GM18505 (cell line): ENCODE data around the gene SF3A1.
"Not testable (repeated sequence)": the region's sequence is repeated elsewhere in the genome, so short reads cannot be mapped to it uniquely, and the experiment has no call there.

ENCODE experiments used
- ATAC-seq: cut with Tn5 transposase; IDR thresholded peaks from one replicate; pipeline ENCODE4 v1.9.1; 2021; ENCODE audit not compliant: unreplicated experiment
- POLR2A ChIP-seq: IDR thresholded peaks from 4 replicates; pipeline ENCODE4 v1.6.1; 2011; ENCODE audit warnings: borderline replicate concordance; ENCODE audit not compliant: insufficient read depth, insufficient read length; ENCODE audit errors: extremely low read depth

SF3A1 gene, protein sequence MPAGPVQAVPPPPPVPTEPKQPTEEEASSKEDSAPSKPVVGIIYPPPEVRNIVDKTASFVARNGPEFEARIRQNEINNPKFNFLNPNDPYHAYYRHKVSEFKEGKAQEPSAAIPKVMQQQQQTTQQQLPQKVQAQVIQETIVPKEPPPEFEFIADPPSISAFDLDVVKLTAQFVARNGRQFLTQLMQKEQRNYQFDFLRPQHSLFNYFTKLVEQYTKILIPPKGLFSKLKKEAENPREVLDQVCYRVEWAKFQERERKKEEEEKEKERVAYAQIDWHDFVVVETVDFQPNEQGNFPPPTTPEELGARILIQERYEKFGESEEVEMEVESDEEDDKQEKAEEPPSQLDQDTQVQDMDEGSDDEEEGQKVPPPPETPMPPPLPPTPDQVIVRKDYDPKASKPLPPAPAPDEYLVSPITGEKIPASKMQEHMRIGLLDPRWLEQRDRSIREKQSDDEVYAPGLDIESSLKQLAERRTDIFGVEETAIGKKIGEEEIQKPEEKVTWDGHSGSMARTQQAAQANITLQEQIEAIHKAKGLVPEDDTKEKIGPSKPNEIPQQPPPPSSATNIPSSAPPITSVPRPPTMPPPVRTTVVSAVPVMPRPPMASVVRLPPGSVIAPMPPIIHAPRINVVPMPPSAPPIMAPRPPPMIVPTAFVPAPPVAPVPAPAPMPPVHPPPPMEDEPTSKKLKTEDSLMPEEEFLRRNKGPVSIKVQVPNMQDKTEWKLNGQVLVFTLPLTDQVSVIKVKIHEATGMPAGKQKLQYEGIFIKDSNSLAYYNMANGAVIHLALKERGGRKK

DNA sequence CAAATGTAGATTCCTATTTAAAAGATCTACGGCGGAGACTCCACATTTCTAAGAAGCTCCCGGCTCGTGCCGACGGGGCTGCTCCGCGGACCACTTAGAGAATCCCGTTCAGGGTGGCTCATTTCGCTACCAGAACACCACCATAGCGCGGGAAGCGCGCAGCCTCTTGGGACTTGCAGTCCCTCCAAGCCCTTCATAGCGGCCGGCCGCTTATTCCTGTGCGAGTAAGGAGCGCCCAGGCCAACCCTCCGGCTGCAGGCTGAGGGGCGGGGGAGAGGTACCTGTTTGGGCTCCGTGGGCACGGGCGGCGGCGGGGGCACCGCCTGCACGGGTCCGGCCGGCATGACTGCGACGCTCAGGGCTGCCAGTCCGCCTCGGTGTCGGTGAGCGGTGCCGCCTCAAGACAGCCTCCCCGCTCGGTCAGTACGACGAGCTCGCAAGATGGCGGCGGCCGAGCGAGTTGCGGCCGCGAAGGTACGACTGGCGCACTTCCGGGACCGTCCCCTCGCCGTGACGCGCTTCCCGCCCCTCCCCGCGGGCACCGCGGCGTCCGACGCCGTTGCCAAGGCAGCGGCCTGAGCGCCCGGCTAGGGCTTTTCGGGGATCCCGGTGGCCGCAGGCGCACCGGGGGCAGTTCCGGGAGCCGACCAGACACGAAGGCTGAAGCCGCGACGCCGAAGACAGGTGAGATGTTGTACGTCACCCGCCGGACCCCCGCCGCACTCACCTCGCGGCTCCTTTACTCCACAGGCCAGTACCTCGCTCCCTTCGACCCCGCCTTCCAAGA is at the start of gene SF3A1, which contains the start of gene CCDC157:
Gene SF3A1, minus strand, starts transcription at position 446 of the 787 bp plus-strand sequence. Its CDS starts 102 bp downstream, at position 344.
Gene CCDC157, plus strand, starts transcription at position 559 of the 787 bp plus-strand sequence. CDS start 8,994 bp downstream, outside the sequence.
- peak; percentile 91 for ATAC-seq

DNA sequence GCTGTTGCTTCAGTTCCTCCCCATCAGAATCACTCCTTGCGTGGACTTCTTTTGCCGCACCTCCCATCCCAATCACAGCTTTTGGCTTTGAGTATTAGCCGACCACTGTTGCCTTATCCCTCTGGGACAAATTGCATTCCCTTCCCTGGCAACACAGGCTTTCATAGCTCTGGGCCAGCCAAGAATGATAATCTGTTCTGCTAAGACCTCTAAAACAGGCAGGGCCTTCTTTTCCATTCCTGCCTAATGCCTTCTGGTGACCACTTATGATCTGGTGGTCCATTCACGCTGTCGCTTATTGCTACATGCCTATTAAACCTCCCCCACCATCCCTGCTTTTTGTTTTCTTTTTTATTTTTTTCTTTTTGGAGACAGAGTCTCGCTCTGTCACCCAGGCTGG is 49.7 kb upstream of the SF3A1 start:
- TF ChIP-seq POLR2A: no peak
- no peak for ATAC-seq

More for the DNA sequence above, at the start of gene SF3A1, which contains the start of gene CCDC157:
- TF ChIP-seq POLR2A: peak; percentile 97

DNA sequence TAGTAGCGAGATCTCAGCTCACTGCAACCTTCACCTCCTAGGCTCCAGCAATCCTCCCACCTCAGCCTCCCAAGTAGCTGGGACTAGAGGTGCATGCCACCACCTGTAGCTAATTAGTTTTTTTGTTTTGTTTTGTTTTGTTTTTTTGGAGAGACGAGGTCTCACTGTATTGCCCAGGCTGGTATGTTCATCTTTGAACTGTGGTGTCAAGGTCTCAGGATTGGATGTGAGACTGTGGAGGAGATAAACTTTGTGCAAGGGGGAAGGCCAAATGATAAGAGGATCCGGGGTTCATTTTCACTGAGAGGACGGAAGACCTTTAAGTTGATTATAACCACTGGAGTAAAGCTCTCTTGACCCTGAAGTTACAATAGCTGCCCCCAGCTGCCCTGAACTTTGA is 49.0 kb upstream of the SF3A1 start:
- no peak for ATAC-seq

DNA sequence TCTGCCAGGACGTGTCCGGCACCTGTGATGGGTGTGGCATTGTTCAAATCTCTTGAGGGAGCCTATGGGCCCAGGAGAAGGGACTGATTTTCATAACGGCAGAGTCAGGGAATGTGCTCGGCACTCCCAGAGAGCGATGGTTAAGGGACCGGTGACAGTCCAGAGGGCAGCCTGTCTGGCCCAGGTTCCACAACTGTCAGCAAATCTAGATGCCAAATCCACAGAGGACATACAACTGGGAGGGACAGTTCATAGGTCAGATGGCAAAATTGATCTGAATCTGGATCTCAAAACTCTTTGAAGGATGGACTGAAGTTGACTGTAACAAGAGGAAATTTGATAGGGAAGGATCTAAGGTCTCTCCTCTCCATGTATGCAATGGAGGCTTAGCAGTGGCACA is 47.6 kb upstream of the SF3A1 start:
- ATAC-seq: no peak
- no peak for TF ChIP-seq POLR2A

More for the DNA sequence above, 49.0 kb upstream of the SF3A1 start:
- no peak for TF ChIP-seq POLR2A

DNA sequence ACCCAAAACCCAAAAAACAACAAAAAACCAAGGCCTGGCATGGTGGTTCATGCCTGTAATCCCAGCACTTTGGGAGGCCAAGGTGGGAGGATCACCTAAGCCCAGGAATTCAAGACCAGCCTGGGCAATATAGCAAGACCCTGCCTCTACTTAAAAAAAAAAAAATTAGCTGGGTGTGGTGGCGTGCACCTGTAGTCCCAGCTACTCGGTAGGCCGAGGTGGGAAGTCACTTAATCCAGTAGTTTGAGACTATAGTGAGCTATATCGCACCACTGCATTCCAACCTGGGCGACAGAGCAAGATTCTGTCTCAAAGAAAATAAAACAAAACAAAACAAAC is 46.0 kb upstream of the SF3A1 start:
- not testable (repeated sequence) for ATAC-seq

DNA sequence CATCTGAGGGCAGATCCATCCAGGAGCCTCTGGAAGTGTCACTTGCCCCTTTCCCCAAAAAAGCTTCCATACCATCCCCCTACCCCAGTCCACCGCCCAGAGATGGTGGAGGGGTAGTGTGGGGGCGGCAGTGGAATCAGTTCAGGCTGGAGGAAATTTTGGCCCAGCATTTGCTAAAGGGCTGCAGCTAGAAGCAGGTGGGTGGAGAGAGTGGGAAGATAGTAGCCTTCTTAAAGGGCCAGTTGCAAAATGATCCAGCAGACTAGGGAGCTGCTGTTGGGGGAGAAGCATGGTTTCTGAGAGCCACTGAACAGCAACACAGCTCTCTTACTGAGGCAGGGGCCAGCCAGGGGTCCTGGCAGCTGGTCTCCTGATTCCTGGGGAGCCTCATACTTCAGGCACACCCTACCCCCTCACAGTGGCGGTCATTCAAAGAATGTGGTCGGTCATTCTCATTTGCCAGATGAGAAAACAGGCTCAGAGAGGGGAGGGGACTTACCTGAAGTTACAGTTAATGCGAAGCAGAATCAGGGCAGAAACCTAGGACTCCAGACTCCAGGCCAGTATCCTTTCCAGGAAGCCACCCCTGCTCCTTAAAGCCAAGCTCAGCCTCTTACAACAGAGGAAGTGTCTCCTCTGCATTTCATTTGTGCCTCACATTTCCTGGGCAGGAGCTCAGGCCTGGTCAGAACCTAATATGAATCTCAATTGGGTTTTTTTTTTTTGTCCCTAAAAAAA is 45.5 kb upstream of the SF3A1 start:
- no peak for TF ChIP-seq POLR2A
- no peak for ATAC-seq

DNA sequence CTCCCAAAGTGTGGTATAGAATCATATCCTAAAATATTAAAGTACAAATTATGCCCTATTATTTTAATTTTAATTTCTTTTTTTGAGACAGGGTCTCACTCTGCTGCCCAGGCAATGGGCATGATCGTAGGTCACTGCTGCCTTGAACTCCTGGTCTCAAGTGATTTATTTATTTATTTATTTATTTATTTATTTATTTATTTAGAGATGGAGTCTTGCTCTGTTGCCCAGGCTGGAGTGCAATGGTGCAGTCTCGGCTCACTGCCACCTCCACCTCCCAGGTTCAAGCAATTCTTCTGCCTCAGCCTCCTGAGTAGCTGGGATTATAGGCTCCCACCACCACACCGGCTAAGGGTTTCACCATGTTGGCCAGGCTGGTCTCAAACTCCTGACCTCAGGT is 44.3 kb upstream of the SF3A1 start:
- ATAC-seq: not testable (repeated sequence)

DNA sequence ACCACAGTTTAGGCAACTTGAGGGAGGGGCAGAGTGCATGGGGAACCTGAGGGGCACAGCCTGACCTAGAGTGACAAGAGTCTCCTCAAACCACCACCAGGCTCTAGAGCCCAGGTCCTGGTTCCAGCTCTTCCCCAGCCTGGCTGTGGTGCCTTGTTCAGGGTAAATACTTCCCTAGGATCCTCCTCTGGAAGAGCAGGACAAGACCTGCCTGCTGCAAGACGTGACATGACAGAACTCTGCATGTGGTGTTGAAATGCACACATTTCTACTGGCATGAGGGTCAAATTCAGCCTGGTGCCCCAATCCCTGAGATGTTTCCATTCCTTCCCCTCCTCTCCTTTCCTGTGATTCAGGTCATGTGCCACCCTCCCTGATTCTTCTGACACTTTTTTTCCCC is 43.5 kb upstream of the SF3A1 start:
- ATAC-seq: no peak
- TF ChIP-seq POLR2A: no peak

DNA sequence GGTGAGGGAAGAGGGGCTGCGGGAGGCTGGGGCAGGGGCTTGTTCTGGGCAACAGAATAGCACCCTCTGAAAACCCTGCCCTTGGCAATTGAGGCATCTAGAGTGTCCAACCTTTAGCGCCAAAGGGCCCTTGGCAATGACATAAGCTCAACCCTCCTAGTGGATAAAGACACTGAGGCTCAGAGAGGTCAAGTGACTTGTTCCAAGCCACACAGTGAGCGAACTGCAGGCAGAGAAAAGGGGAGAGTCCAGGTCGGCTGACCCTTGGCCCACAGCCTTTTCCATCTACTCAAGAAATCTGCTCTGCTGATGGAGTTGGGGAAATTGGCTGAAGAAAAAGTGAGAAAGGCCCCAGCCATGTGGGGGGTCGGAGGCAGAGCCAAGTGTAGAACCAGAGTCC is 43.0 kb upstream of the SF3A1 start:
- no peak for ATAC-seq

DNA sequence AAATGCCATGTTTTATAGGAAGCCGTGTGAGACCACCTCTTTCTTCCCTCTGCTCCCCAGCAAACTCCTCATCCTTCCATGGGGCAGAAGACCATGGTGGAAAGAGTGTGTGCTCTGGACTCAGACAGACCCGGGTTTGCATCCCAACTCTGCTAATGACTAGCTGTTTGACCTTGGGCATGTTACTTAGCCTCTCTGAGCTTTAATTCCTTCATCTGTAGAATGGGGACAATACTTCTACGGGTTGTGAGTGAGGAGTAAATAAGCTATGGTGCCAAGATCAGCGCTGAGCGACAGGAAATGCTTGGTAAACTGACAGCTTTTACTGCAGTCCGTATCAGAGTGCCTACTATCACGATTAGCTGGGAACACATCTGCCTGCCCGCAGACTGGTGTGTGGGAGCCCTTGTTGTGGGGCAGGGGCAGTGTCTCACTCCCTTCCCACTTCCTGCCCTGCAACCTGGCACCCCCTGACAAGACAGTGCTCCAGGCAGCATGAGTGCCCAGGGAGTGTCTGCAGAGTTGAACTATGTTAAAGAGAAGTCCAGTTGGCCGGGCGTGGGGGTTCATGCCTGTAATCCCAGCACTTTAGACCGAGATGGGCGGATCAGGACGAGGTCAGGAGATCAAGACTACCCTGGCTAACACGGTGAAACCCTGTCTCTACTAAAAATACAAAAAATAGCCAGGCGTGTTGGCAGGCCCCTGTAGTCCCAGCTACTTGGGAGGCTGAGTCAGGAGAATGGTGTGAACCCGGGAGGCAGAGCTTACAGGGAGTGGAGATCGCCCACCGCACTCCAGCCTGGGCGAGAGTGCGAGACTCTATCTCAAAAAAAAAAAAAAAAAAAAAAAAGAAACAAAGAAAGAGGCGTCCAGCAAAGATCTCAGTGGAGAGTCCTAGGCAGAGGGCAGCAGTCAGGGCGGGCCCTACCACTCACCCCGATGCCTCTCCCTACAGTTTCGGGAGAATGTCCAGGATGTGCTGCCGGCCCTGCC is 42.3 kb upstream of the SF3A1 start:
- no peak for TF ChIP-seq POLR2A
- ATAC-seq: no peak

More for the DNA sequence above, 43.0 kb upstream of the SF3A1 start:
- TF ChIP-seq POLR2A: no peak

DNA sequence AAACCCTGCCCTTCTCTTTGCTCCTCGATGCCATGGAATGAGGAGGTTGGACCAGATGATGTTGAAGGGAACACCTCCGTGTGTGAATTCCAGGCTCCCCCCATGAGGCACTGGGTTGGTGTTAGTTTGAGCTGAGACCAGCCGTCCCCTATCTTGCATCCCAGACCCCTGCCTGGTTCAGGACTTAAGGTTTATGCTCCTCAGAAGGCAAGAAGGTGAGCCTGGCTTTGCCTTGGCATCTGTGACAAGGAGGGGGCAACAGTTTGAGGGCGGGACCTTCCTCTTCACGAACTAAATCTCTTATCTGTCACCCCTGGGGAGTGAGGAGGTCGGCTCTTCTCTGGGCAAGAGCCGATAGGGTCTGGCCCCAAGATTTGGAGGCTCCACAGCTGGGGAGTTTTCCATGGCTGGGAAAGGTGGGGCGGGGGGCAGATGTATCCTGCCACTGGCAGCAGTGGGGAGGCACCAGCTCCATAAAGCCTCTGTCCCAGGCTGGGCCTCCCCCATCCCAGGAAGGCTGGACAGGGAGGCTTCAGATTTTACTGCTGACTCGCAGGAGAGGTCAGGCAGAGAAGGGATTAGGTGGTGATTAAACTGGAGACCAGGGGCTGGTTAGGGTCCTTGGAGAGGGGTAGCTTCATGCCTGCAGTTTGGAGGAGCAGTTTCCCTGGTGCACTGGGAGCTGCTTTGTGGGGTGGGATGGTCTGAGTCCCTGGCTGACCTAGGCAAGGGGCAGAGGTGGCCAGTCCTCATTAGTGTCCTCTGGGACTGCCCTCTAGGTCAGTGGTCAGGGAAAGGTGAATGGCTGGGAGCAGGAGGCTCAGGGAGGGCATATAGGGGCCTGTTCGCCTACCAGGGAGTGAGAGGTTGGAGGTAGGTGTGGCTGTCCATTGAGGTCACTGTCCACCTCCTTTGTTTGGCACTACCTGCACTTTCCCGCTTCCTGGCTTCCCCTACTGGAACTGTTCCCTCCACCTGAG is 41.3 kb upstream of the SF3A1 start:
- TF ChIP-seq POLR2A: no peak

More for the DNA sequence above, 41.3 kb upstream of the SF3A1 start:
- ATAC-seq: no peak
